D721Med (cell line): ENCODE results near the gene PRKCQ.

Experiments used
- DNase-seq: peaks from one replicate; pipeline ENCODE4 v3.0.0; 2011; ENCODE audit warnings: low spot score; ENCODE audit not compliant: insufficient read length
- FAIRE-seq: peaks from 2 replicates; lab custom pipeline; 2011; peaks lifted over from hg19 to GRCh38; lab: Jason Lieb, UNC
- CTCF ChIP-seq: IDR thresholded peaks from 2 replicates; pipeline ENCODE4 v1.5.1; 2012; ENCODE audit warnings: mild to moderate bottlenecking, control low read depth; ENCODE audit not compliant: insufficient read depth; ENCODE audit errors: missing control alignments

The PRKCQ gene

GRCh38 chr10:6507311-6507710 lies 72.8 kb downstream of the PRKCQ start:
- no peak for TF ChIP-seq CTCF
- no peak for FAIRE-seq
- no peak for DNase-seq

- DNase-seq, result no peak
- no peak for FAIRE-seq
- TF ChIP-seq CTCF, result no peak
Observed at GRCh38 chr10:6505300-6505699, 74.8 kb downstream of the PRKCQ start.

- no peak for FAIRE-seq
- DNase-seq, result no peak
- TF ChIP-seq CTCF, result no peak
Observed at GRCh38 chr10:6504296-6504695, 75.8 kb downstream of the PRKCQ start.

- DNase-seq, result no peak
- no peak for FAIRE-seq
- TF ChIP-seq CTCF, result no peak
Observed at GRCh38 chr10:6503171-6503570, 76.9 kb downstream of the PRKCQ start.

GRCh38 chr10:6501931-6502330 lies 78.1 kb downstream of the PRKCQ start:
- TF ChIP-seq CTCF, result no peak
- no peak for DNase-seq
- no peak for FAIRE-seq

- no peak for FAIRE-seq
- no peak for TF ChIP-seq CTCF
- no peak for DNase-seq
Observed at GRCh38 chr10:6499974-6500373, 80.1 kb downstream of the PRKCQ start.

GRCh38 chr10:6498771-6499170 lies 81.3 kb downstream of the PRKCQ start:
- DNase-seq, result no peak
- no peak for TF ChIP-seq CTCF
- FAIRE-seq, result no peak
